Esophagus squamous epithelium (tissue), 4 donors: ENCODE measurements around the gene LIPH.

Experiments
- CTCF ChIP-seq, 6 experiments: fragments of 450-650 bp in 4 of 6; fragments of 200-600 bp in 2 of 6; sonication (generic) in 2 of 6; IDR thresholded peaks; one replicate each; pipeline ENCODE4 v1.5.1; 2016 to 2019; ENCODE audit warnings: antibody characterized with exemption in 6 of 6, mild to moderate bottlenecking in 4 of 6, moderate library complexity in 4 of 6
- POLR2A ChIP-seq, 4 donors: fragments of 450-650 bp; IDR thresholded peaks; one replicate each; pipeline ENCODE4 v1.6.1; 2017; ENCODE audit warnings: antibody characterized with exemption in 4 of 4, mild to moderate bottlenecking in 4 of 4, moderate library complexity in 3 of 4

- TF ChIP-seq POLR2A (IDR thresholded peaks at IDR 0.05) (no peak), CTCF (IDR thresholded peaks at IDR 0.05) (no peak)
Observed at GRCh38 chr3:185489462-185489861, 62.9 kb downstream of the LIPH start.
